Activated naive CD4-positive, alpha-beta T cell treated with anti-CD3 and anti-CD28 coated beads, Interleukin-2, amount 50 U/mL, for 16 hours (primary cell): Measurements from ENCODE around the gene NEDD4.
"Not testable (repeated sequence)": the region's sequence is repeated elsewhere in the genome, so short reads cannot be mapped to it uniquely, and the experiment has no call there.

Source experiments
- DNase-seq: peaks from one replicate; pipeline ENCODE4 v3.0.0-alpha.2; 2020

NEDD4 gene

GRCh38 chr15:55821740-55822139, 171.7 kb downstream of the NEDD4 start:
- DNase-seq, result not testable (repeated sequence)

GRCh38 chr15:55820043-55820442, 173.4 kb downstream of the NEDD4 start:
- no peak for DNase-seq

GRCh38 chr15:55819397-55820034, 173.9 kb downstream of the NEDD4 start:
- DNase-seq, result no peak

GRCh38 chr15:55816017-55816416, 177.4 kb downstream of the NEDD4 start:
- no peak for DNase-seq

- DNase-seq, result no peak
Observed at GRCh38 chr15:55802600-55803376, 190.6 kb downstream of the NEDD4 start.

- DNase-seq, result no peak
Observed at GRCh38 chr15:55800216-55800615, 193.2 kb downstream of the NEDD4 start.

GRCh38 chr15:55799291-55800212, 193.9 kb downstream of the NEDD4 start:
- DNase-seq, result no peak

- no peak for DNase-seq
Observed at GRCh38 chr15:55796321-55796965, 197.0 kb downstream of the NEDD4 start.

DNA sequence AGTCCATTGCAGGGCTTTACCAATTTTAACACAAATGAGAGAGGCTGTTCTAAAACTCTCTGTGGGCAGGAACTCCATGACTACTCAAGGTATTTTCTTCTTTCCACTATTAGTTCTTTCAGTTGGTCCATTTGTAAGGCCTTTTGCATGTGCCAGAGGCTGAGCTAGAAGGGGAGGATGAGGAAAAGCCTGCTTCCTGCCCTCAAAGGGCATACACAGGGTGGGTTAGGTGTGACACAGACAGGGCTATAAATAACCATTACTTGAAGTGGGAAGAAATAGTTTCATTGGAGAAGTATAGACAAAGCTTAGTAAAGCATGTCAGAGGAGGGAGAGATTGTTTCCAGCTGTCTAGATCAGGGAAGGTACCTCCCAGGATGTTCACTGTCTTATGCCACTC, 198.4 kb downstream of the NEDD4 start:
- DNase-seq, result no peak

GRCh38 chr15:55791551-55792400, 201.6 kb downstream of the NEDD4 start:
- no peak for DNase-seq

DNA sequence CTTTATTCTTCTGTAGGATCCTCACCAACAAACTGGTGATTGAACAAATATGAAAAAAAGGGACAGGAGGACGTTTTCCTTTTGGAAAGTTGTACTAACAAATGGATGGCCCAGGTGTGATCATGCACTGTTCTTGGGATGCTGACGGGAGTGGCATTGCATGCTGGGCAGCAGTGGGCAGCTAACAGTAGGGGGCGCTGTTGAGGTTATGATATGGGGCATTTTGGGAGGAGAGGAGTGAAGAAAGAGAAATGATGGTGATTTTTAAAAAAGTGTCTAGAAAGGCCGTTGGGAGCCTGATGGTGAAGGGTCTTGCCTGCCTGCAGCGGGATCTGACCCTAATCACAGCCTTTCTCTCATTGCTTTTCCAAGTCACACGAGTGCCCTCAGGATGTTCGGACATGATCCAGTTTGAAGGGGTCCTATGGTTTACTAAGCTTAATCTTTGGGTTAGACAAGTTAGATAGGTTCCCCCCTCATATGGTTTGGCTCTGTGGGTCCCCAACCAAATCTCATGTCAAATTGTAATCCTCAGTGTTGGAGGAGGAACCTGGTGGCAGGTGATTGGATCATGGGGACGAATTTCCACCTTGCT, 204.2 kb downstream of the NEDD4 start:
- peak; percentile 45 for DNase-seq

- no peak for DNase-seq
Observed at GRCh38 chr15:55786341-55786740, 207.1 kb downstream of the NEDD4 start.

DNA sequence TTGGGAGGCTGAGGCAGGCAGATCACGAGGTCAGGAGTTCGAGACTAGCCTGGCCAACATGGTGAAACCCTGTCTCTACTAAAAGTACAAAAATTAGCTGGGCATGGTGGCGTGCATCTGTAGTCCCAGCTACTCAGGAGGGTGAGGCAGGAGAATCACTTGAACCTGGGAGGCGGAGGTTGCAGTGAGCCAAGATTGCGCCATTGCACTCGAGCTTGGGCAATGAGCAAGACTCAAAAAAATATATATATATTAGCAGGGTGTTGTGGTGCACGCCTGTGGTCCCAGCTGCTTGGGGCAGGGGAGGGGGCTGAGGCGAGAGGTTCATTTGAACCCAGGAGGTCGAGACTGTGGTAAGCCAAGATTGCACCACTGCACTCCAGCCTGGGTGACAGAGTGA, 207.8 kb downstream of the NEDD4 start:
- DNase-seq, result not testable (repeated sequence)

DNA sequence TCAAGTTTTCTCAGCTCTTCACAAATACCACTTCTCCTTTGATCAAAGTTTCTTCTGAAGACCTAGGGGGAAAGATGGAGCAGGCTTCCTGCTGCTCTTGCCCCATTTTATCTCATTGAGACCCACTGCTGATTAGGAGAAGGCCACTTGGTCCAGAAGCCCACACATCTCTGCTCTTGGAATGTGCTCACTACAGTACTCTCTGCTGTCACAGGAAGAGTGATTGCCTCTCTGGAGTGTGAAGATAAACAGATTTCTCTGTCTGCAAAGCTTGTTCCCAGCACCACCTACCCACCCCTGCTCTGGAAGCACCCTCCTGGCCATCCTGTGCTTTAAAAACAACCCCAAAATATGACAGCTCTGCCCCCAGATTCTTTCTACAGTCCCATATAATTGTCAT, 209.1 kb downstream of the NEDD4 start:
- DNase-seq, result no peak

GRCh38 chr15:55782901-55783300, 210.5 kb downstream of the NEDD4 start:
- DNase-seq, result no peak

DNA sequence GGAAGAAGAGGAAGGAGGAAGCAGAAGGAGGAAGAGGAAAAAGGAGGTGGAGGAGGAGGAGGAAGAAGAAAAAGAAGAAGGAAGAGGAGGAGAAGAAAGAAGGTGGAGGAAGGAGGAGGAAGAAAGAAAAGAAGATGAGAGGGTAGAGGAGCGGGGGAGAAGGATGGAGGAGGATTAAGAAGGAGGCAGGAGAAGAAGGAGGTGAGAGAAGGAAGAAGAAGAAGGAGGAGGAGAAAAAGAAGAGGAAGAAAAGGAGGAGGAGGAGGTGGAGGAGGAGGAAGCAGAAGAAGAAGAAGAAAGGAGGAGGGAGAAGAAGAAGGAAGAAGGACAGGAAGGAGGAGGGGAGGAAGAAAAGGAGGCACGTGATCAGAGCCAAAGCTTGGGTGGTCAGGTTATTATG, 213.1 kb downstream of the NEDD4 start:
- DNase-seq, result no peak

DNA sequence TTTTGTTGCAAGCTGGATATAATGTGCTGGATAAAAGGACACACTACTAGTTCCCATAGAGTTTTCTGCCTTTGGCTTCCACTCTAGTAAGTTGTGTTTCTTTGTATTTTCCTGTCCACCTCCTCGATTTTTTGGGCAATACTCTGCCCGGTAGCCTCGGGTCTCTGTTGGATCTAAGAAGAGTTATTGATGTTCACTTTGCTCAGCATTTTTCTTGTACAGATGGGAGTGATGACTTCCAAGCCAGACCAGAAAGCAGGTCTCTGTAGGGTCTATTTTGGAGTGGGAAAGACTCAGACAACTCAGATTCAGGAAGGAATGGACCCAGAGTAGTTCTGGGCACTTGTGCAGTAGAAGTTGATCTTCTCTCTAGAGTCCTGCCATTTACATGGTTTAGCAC, 214.5 kb downstream of the NEDD4 start:
- no peak for DNase-seq
